Adipose tissue (tissue), 3 donors: ENCODE results near the gene SNRPN. TPM values are rescaled to one million over a fixed set of nuclear protein-coding genes. Genes with fewer than 3 reads are reported as not detected.
"Not testable (repeated sequence)": the region's sequence is repeated elsewhere in the genome, so short reads cannot be mapped to it uniquely, and the experiment has no call there.

Source experiments
- H3K27ac ChIP-seq: one replicate; pipeline ENCODE4 v1.5.1; 2013; ENCODE audit warnings: low read depth, low read length
- WGBS, 3 donors: extraction: QIAGEN DNeasy Blood & Tissue Kit; methylation state at CpG; one replicate each; pipeline ENCODE4 v1.1.7; 2013; 5-methylcytosine and 5-hydroxymethylcytosine counted together
- polyA plus RNA-seq, 3 donors: library from polyadenylated mRNA; stranded (reverse); fragments of 200-250 nt; gene quantifications; one replicate each; pipeline ENCODE4 v1.2.3, GENCODE V29; 2013
- donor health status: healthy with polysubstance abuse.
- donor health status: Bipolar disorder and iron deficiency.
- donor health status: healthy.

Gene SNRPN
- polyA plus RNA-seq: 100 to 1,000 TPM in 1 of 3 donors, 10 to 100 TPM in 2; 48.7 to 112 (median 63.4) TPM

GRCh38 chr15:24954783-24955530, at the start of gene SNRPN, which contains the start of gene SNURF:
TSS of gene SNRPN (plus strand) at chr15:24954987. CDS start at chr15:24974454, 19,467 bp downstream.
TSS of gene SNURF (plus strand) at chr15:24954987. CDS start at chr15:24955049, 62 bp downstream.
- WGBS, 3 donors: 40 to 45% (median 41%) methylated on average over 47 of the region's 47 CpGs
- no peak within 1 kb of the TSS for H3K27ac ChIP-seq

GRCh38 chr15:24916305-24917009, 38.3 kb upstream of the SNRPN start:
- 51 to 81% (median 65%) methylated on average over 8 of the region's 8 CpGs for WGBS, 3 donors
- no peak overlapping the region for H3K27ac ChIP-seq

- 83 to 89% (median 88%) methylated on average over 14 of the region's 14 CpGs for whole genome bisulfite sequencing, 3 donors
- no peak overlapping the region for H3K27ac ChIP-seq
Measured at GRCh38 chr15:24917431-24917830, 37.4 kb upstream of the SNRPN start.

GRCh38 chr15:24919446-24919845, 35.3 kb upstream of the SNRPN start:
- no peak overlapping the region for H3K27ac ChIP-seq
- WGBS, 3 donors: 58 to 80% (median 79%) methylated on average over 2 of the region's 2 CpGs

GRCh38 chr15:24922781-24923180, 32.0 kb upstream of the SNRPN start:
- not testable (repeated sequence) for H3K27ac ChIP-seq
- 81 to 86% (median 85%) methylated on average over 6 of the region's 6 CpGs for WGBS, 3 donors

DNA sequence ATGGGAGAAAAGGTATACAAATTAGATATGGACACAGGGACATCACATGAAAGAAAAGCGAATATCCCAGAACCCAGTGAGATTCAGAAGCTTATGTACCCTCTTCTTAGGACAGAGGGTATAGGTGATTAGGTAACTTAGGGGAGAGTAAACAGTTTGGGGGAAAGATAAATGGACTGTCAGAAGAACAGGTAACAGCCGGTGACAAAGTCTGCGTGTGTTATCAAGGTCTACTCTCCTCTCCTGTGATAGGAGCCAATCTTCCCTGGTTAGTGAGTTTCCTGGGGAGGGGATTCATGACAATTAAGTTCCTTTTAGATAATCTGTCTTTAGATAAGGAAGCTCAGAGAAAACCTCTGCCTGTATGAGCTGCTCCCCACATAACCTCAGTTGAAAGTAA, 30.6 kb upstream of the SNRPN start:
- H3K27ac ChIP-seq: no peak overlapping the region
- WGBS, 3 donors: 54 to 83% (median 78%) methylated on average over 3 of the region's 3 CpGs

DNA sequence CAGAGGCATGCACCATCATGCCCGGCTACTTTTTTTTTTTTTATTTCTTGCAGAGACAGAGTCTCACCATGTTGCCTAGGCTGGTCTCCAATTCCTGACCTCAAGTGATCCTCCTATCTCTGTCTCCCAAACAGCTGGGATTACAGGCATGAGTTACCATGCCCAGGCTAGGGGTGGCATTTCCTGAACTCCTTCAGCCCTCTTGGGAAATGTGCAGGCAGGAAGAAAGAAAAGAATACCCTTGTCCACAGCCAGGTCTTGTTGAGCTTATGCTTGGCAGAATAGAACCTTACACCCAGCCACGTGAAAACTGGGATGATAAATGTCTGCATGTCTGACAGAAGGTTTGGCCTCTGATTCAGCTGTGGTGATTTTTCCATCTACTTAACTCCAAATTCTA, 30.2 kb upstream of the SNRPN start:
- WGBS, 3 donors: 28 to 71% (median 66%) methylated on average over 2 of the region's 2 CpGs
- no peak overlapping the region for H3K27ac ChIP-seq

- WGBS, 3 donors: 83 to 86% (median 85%) methylated on average over 10 of the region's 10 CpGs
- H3K27ac ChIP-seq: not testable (repeated sequence)
Measured at GRCh38 chr15:24931874-24932732, 22.7 kb upstream of the SNRPN start.

GRCh38 chr15:24933716-24934115, 21.1 kb upstream of the SNRPN start:
- 85 to 88% (median 87%) methylated on average over 7 of the region's 7 CpGs for WGBS, 3 donors
- H3K27ac ChIP-seq: no peak overlapping the region

- WGBS, 3 donors: 68 to 83% (median 71%) methylated on average over 3 of the region's 3 CpGs
- not testable (repeated sequence) for H3K27ac ChIP-seq
Measured at GRCh38 chr15:24938224-24938623, 16.6 kb upstream of the SNRPN start.

DNA sequence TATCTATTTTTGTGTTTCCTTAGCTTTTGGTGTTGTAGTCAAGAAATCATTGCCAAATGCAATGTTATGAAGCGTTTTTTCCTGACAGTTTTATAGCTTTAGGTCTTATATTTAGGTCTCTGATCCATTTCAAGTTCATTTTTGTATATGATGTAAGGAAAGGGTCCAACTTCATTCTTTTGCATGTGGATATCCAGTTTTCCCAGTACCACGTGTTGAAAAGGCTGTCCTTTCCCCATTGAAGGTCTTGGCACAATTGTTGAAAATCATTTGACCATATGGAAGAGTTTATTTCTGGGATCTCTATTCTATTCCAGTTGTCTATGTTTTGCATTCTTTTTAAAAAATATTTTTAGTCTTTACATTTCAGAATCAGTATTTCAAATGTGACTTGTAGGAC, 14.6 kb upstream of the SNRPN start:
- 46 to 52% (median 50%) methylated on average over 2 of the region's 2 CpGs for WGBS, 3 donors
- H3K27ac ChIP-seq: no peak overlapping the region

DNA sequence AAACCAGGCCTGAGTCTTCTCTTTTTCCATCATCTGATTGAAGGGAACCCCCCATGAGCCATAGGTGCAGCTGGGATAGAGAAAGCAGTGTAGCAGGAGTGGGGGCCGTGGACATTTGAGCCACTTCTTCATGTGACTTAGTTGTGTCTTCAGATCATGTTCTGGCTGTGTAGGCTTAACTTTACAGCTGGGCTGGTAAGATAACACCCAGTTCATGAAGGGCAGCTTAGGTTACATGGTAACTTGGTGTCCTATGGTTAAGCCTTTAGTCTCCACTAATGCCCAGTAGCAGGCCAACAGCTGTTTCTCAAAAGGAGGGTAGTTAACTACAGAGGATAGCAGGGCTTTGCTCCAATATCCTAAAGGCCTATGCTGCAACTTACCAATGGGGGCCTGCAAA, 11.4 kb upstream of the SNRPN start:
- WGBS, 3 donors: 68 to 87% (median 75%) methylated on average over 1 of the region's 1 CpG
- H3K27ac ChIP-seq: no peak overlapping the region

- WGBS, 3 donors: 11 to 55% (median 55%) methylated on average over 1 of the region's 1 CpG
- no peak overlapping the region for H3K27ac ChIP-seq
Measured at GRCh38 chr15:24944954-24945353, 9.8 kb upstream of the SNRPN start.

GRCh38 chr15:24945711-24946110, 9.1 kb upstream of the SNRPN start:
- WGBS, 3 donors: 81 to 95% (median 87%) methylated on average over 1 of the region's 1 CpG
- no peak overlapping the region for H3K27ac ChIP-seq

DNA sequence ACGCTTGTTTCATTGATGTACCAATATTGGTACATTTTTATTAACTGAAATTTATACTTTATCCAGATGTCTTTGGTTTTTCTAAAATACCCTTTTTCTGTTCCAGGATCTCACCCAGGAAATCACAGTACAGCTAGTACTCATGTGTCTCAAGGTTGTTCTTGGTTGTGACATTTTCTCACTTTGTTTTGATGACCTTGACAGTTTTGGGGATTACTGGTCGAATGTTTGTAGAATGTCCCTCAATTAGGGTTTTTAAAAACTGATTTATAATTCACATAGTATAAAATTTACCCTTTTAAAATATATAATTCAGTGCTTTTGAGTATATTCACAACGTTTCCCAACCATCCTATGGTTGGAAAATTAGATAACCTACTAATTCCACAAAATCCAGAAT, 6.3 kb upstream of the SNRPN start:
- WGBS, 3 donors: 68 to 75% (median 69%) methylated on average over 3 of the region's 3 CpGs

GRCh38 chr15:24955531-24955921, 739 bp downstream of the SNRPN start:
- 38 to 56% (median 48%) methylated on average over 31 of the region's 31 CpGs for WGBS, 3 donors
- no peak overlapping the region for H3K27ac ChIP-seq

More for the DNA sequence above, 6.3 kb upstream of the SNRPN start:
- H3K27ac ChIP-seq: no peak overlapping the region

- WGBS, 3 donors: 33 to 55% (median 51%) methylated on average over 26 to 28 of the region's 28 CpGs
- no peak overlapping the region for H3K27ac ChIP-seq
Measured at GRCh38 chr15:24956111-24956838, 1.5 kb downstream of the SNRPN start.

DNA sequence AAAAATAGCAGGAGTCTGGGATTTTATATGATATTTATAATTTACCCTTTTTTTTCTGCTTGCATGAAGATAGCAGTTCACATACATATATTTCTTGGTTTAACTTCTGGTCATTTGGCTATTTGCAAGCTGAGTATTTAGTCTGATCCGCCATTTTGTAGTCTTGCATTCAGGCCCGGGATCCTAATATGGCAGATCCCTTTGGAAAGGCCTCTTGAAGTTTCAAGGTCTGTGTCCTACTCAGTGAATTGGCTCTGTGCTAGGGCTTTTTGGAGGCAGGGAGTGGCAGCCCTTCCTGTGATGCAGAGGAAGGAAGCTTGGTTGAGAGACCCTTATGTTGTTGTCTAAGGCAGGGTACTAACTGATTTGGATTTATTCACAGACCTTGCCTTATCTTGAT, 2.9 kb downstream of the SNRPN start:
- H3K27ac ChIP-seq: no peak overlapping the region
- 68 to 82% (median 80%) methylated on average over 2 of the region's 2 CpGs for WGBS, 3 donors
